NCI-H1048 (cell line): ENCODE results near the gene RBM33.
"Not testable (repeated sequence)": the region's sequence is repeated elsewhere in the genome, so short reads cannot be mapped to it uniquely, and the experiment has no call there.

ENCODE experiments used
- DNase-seq: peaks from one replicate; lab custom pipeline; 2025; lab: John Stamatoyannopoulos, UW

Gene RBM33

GRCh38 chr7:155809332-155809946 lies 165.0 kb downstream of the RBM33 start:
- no peak for DNase-seq

- no peak for DNase-seq
Measured at GRCh38 chr7:155809947-155810769, 165.7 kb downstream of the RBM33 start.

GRCh38 chr7:155810770-155811559 lies 166.5 kb downstream of the RBM33 start:
- DNase-seq = no peak

- no peak for DNase-seq
Measured at GRCh38 chr7:155811560-155811894, 167.1 kb downstream of the RBM33 start.

GRCh38 chr7:155811895-155812761 lies 167.7 kb downstream of the RBM33 start, which contains the start of gene SHH:
SHH (minus strand) TSS chr7:155812463; CDS start chr7:155812122, 341 bp downstream.
- DNase-seq = no peak

DNA sequence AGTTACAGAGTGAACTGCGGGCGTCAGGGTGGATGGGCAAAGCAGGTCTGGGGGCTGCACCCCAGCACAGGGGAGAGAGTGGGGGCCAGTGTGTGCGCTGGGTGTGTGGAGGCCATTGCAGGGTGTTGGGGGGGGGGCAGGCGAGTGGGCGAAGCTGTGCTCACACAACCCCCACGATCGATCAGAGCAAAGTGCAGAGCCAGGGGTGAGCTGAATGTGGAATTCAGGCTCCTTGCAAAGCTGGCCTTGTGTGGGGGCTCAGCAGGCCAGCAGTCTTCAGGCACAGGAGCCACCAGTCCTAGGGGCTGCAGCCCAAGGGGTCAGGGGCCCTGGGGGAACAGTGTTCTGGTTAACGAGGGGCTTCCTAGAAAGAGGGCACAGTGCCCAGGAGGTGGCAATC lies 168.7 kb downstream of the RBM33 start:
- DNase-seq = no peak

DNA sequence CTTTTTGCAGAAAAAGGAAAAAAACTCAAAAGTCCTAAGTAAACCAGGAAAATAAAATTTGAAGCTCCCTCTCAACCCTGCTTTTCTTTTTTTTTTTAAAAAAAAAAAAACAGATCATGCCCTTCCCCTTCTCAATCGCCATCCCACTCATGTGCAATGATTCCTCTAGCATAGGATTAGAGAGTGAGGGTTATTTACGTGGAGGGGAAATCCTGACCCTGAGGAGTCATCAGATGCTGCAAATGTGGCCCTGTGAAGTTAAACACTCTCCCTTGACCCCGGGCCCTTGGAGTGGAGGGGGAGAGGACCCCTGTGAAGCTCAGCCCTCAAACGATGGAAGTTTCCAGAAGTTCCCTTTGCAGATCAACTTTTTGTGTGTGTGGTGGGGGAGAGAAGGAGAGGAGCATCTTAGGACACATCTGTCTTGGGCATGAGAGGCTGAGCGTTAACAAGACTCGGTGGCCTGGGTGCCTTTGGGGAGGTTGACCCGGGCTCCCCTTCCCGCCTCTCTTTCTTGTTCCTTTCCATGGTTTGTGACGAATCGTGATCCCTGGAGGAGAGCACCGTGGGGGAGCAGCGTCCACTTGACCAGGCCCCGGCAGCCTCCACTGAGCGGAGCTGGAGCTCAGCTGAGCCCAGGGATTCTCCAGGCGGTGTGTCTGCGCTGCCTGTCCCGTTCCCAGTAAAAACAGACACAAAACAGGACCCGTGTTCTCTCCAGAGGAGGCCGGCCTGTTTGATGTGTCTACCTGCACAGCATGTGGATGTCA lies 169.3 kb downstream of the RBM33 start:
- no peak for DNase-seq

GRCh38 chr7:155814316-155815276 lies 170.1 kb downstream of the RBM33 start:
- no peak for DNase-seq

- no peak for DNase-seq
Measured at GRCh38 chr7:155815332-155816191, 171.1 kb downstream of the RBM33 start.

DNA sequence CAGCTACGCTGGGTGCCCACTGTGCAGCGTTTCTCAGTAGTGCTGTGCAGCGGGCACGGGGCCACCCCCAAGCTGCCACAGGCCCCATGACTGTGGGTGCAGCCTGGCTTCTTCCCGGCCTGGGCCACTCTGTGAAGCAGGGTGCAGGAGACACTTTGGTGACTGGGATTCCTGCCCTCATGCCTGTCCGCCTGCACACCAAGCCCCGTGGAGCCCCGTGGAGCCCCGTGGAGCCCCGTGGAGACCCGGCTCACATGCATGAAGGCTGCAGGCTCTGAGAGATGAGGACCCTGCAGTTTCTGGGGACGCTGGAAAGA lies 171.7 kb downstream of the RBM33 start:
- DNase-seq = no peak

GRCh38 chr7:155816996-155817395 lies 172.5 kb downstream of the RBM33 start:
- DNase-seq = no peak

GRCh38 chr7:155817515-155817914 lies 173.1 kb downstream of the RBM33 start:
- not testable (repeated sequence) for DNase-seq

DNA sequence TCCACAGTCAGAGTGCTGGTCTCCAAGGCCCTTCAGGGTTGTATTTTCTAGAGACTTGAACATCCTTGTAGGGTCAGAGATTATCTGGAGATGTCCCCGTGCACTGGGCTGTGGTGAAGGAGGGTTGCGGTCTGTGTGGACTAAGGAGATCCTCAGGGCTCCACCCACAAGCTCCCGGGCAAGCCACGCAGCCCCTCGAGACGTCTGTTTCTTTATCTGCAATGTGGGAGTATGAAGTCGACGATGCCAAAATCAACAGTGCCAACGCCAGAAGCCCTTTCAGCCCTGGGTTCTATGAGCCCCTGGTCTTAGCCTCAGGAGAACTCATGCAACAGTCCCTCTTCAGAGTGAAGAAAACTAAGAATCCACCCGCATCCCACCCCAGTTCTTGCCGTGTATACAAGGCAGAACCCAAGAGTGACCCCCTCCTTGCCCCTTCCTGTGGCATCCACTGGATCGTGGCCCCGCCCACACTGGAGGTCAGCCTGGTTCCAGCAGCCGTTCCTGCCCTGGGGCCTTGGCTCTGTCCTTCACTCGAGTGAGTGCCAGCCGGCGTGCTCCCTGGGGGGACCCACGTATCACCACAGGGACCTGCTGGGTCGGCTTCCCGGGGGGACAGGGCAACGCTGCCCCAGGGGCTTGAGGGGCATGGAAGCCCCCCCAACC lies 173.8 kb downstream of the RBM33 start:
- DNase-seq = no peak

DNA sequence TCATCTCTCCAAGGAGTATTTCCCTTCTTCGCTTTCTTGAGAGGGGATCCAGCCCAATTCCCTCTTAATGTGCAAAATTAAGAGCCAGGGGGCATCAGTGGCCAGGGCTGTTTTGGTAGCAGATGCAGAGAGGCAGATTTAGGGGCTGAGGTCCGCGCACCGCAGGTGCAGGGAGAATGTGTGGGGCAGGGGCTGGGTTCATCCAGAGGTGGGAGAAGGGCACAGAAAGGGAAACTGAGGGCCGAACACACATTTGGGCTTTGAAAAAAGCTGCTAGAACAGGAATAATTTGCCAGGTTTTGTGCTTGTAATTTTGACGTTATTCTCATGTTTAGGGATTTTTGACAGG lies 174.3 kb downstream of the RBM33 start:
- no peak for DNase-seq

DNA sequence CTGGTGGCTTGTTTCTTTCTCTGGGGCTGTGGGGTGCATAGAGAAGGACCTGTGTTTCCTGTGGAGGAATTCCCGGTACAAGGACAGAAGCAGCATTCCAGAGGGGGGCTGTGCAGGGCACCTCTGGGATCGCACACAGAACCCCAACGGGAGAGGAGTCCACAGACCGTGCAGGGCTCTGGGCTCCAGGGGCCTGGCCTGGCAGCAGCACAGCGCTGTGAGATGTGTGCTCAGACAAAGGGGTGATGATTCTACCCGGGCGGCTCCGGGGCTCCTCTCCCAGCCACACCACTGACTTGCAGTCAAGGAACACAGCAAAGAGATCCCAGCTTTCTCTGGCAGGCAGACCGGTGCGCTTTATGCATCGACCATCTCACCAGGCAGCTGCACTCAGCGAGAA lies 174.7 kb downstream of the RBM33 start:
- no peak for DNase-seq

DNA sequence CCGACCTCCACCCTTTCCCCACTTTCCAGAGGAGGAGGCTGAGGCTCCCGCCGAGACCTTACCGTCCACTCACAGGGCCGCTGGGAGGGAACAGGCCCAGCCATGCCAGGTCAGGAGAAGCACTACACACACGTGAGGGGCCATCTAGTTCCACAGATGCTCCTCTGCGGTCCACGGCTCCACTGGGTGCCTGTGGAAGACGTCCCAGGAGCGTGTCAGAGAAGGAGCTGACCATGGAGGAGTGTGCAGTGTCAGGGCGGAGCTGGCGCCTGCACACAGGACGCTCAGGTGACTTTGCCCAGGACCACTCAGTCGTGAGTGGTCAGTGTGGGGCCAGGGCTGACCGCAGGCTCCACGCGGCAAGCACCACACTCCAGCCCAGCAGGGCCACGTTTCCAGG lies 175.8 kb downstream of the RBM33 start:
- no peak for DNase-seq

GRCh38 chr7:155820788-155821187 lies 176.3 kb downstream of the RBM33 start:
- DNase-seq = no peak

- DNase-seq = no peak
Measured at GRCh38 chr7:155821851-155822250, 177.4 kb downstream of the RBM33 start.
